ENCODE data around the gene MIEF1. TPM values are rescaled to one million over a fixed set of nuclear protein-coding genes. Genes with fewer than 3 reads are reported as not detected.

Gene MIEF1
- total RNA-seq, 4 donors from 2014 or later = 19.7 to 21.7 (median 20.9) TPM

DNA sequence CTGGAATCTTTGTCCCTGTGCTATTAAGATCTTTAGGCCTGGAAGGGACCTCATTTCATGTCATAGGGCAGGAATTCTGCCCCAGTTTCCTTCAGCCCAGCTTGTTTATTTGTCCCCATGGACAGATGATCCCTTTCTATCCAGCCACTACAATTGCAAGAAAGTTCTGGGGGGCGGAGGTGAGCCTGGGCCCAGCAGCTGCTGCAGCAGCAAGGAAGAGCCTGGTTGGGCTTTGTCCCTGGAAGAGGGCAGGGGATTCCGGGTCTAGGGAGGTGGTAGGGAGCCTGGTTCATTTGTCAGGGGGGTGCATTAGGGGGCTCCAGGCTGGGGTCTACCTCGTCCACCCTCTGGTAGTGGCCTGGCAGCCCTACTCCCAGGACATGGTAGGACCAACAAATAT lies 52.1 kb downstream of the MIEF1 start:
- intact Hi-C loops (cut with DNase I) = no loop called here
- WGBS = 68% methylated on average over 3 of the region's 3 CpGs
- peaks cover 3 to 82% (median 27%) of the 10 kb centered on the region in 4 donors for H3K27me3 ChIP-seq
- H3K9me3 ChIP-seq = no peaks in the 10 kb centered on the region
- no peaks in the 10 kb centered on the region for H3K36me3 ChIP-seq
- no peak for DNase-seq (ENCODE audit: extremely low spot score)
- no peak for TF ChIP-seq POLR2AphosphoS5 (IDR thresholded peaks at IDR 0.05)
- TF ChIP-seq EP300 (IDR thresholded peaks at IDR 0.05) = no peak
- no peak for TF ChIP-seq POLR2A (IDR thresholded peaks at IDR 0.05; ENCODE audit: low read depth)
- no peak for TF ChIP-seq CTCF (IDR thresholded peaks at IDR 0.05)
- H3K27ac ChIP-seq (replicated peaks in 1 of 4) = no peak overlapping the region
- H3K4me1 ChIP-seq = peaks cover 9 to 19% (median 15%) of the 10 kb centered on the region in 4 donors
- no peak overlapping the region for H3K4me3 ChIP-seq

DNA sequence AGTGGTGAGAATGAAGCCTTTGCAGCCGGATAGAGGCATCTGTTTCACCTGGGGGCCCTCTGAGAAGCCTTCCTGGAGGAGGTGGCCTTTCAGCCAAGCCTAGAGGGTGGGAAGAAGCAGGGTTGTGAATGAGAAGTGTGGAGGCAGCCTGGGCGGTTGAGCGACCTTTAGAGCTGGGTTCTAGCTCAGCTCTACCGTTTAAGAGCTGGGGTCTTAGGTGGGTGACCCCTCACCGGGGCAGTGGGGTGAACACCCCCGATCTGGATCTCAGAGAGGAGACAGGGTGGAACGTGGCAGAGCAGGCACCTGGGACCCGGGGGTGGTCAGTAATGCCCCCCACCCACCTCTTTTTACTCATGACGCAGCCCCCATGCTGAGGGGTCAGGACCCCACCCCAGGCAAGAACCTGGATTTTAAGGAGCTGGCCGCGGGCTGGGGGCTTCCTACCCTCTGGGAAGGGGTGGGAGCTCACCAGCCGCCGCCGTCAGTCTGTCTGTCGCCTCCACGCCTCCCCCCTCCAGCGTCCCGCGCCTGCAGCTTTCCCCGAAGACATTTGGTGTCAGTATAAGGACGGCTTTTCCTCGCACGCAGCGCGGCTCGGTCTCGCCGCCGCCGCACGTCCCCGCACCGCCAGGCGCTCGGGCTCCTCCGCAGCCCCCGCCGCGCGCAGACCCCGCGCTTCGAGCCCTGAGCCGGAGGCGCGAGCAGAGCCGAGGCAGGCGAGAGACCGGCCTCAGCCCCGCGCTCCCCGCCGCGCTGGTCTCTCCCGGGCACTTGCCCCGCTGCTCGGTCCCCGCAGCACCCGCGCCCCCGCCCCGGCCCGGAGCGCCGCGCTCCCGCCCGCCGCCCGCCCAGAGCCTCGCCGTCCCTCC lies 55.1 kb downstream of the MIEF1 start:
- no peak for DNase-seq (ENCODE audit: extremely low spot score)
- Histone ChIP-seq H3K4me3 (peak overlapping the region; percentile 37 to 55 (median 42)), H3K27ac (replicated peaks in 1 of 4) (no peak overlapping the region), H3K9me3 (no peaks in the 10 kb centered on the region), H3K36me3 (no peaks in the 10 kb centered on the region), H3K4me1 (peaks cover 9 to 19% (median 15%) of the 10 kb centered on the region in 4 donors), H3K27me3 (peaks cover 3 to 80% (median 31%) of the 10 kb centered on the region in 4 donors)
- intact Hi-C loops (cut with DNase I) = no loop called here
- WGBS = 8% methylated on average over 33 of the region's 72 CpGs
- TF ChIP-seq POLR2A (IDR thresholded peaks at IDR 0.05; ENCODE audit: low read depth) = no peak
- TF ChIP-seq CTCF (IDR thresholded peaks at IDR 0.05) = peak in 1 of 3 experiments; percentile 8
- no peak for TF ChIP-seq POLR2AphosphoS5 (IDR thresholded peaks at IDR 0.05)

GRCh38 chr22:39558254-39558727 lies 56.2 kb downstream of the MIEF1 start:
- H3K9me3 ChIP-seq = no peaks in the 10 kb centered on the region
- no peak overlapping the region for H3K27ac ChIP-seq (replicated peaks in 1 of 4)
- no peak for DNase-seq (ENCODE audit: extremely low spot score)
- WGBS = 23% methylated on average over 8 of the region's 34 CpGs
- peak overlapping the region; percentile 37 to 55 (median 42) for H3K4me3 ChIP-seq
- no peaks in the 10 kb centered on the region for H3K36me3 ChIP-seq
- no peak for TF ChIP-seq EP300 (IDR thresholded peaks at IDR 0.05)
- no peak for TF ChIP-seq POLR2AphosphoS5 (IDR thresholded peaks at IDR 0.05)
- TF ChIP-seq POLR2A (IDR thresholded peaks at IDR 0.05; ENCODE audit: low read depth) = no peak
- no peak for TF ChIP-seq CTCF (IDR thresholded peaks at IDR 0.05)
- peaks cover 3 to 79% (median 31%) of the 10 kb centered on the region in 4 donors for H3K27me3 ChIP-seq
- peaks cover 9 to 19% (median 15%) of the 10 kb centered on the region in 4 donors for H3K4me1 ChIP-seq
- intact Hi-C loops (cut with DNase I) = no loop called here

GRCh38 chr22:39558950-39559349 lies 56.9 kb downstream of the MIEF1 start:
- H3K27me3 ChIP-seq = peaks cover 3 to 84% (median 31%) of the 10 kb centered on the region in 4 donors
- peaks cover 9 to 19% (median 15%) of the 10 kb centered on the region in 4 donors for H3K4me1 ChIP-seq
- H3K27ac ChIP-seq (replicated peaks in 1 of 4) = no peak overlapping the region
- no peaks in the 10 kb centered on the region for H3K36me3 ChIP-seq
- intact Hi-C loops (cut with DNase I) = no loop called here
- H3K4me3 ChIP-seq = no peak overlapping the region
- DNase-seq (ENCODE audit: extremely low spot score) = no peak
- no peaks in the 10 kb centered on the region for H3K9me3 ChIP-seq
- TF ChIP-seq POLR2A (IDR thresholded peaks at IDR 0.05; ENCODE audit: low read depth) = no peak
- no peak for TF ChIP-seq POLR2AphosphoS5 (IDR thresholded peaks at IDR 0.05)
- TF ChIP-seq EP300 (IDR thresholded peaks at IDR 0.05) = no peak
- TF ChIP-seq CTCF (IDR thresholded peaks at IDR 0.05) = no peak
- 88% methylated on average over 13 of the region's 14 CpGs for WGBS

Data from esophagus muscularis mucosa (tissue), 4 donors.